Heart right ventricle (tissue), 16 donors: ENCODE results near the gene HRC. TPM values are rescaled to one million over a fixed set of nuclear protein-coding genes. Genes with fewer than 3 reads are reported as not detected.

Source experiments
- ATAC-seq, 8 donors: fragments of 200-7000 bp; cut with Tn5 transposase; one replicate each; pipeline ENCODE4 v1.9.1; 2020; ENCODE audit warnings: mild to moderate bottlenecking in 8 of 8, moderate library complexity in 8 of 8, moderate number of reproducible peaks in 1 of 8
- DNase-seq, 2 donors: peaks; one replicate each; pipeline ENCODE4 v3.0.0-alpha.2; 2020
- H3K27ac ChIP-seq, 10 donors: fragments of 200-600 bp; sonication (generic) in 2 of 10; one replicate each; pipeline versions ENCODE4 v1.5.0 to v1.8.0; 2020 to 2022; ENCODE audit warnings: mild to moderate bottlenecking in 3 of 10
- H3K27me3 ChIP-seq, 7 donors: fragments of 200-600 bp; one replicate each; pipeline ENCODE4 v1.8.0; 2021 to 2022; ENCODE audit warnings: mild to moderate bottlenecking in 2 of 7
- H3K36me3 ChIP-seq, 9 donors: fragments of 200-600 bp; sonication (generic) in 1 of 9; one replicate each; pipeline versions ENCODE4 v1.5.0 to v1.8.0; 2020 to 2022; ENCODE audit warnings: mild to moderate bottlenecking in 2 of 9
- H3K4me1 ChIP-seq, 9 donors: fragments of 200-600 bp; sonication (generic) in 1 of 9; one replicate each; pipeline versions ENCODE4 v1.5.0 to v1.8.0; 2020 to 2022; ENCODE audit warnings: mild to moderate bottlenecking in 4 of 9
- H3K4me3 ChIP-seq, 10 donors: fragments of 200-600 bp; sonication (generic) in 2 of 10; one replicate each; pipeline versions ENCODE4 v1.5.0 to v1.8.0; 2020 to 2022; ENCODE audit warnings: mild to moderate bottlenecking in 7 of 10, moderate library complexity in 2 of 10
- H3K9me3 ChIP-seq, 11 donors: fragments of 200-600 bp in 10 of 11; sonication (generic) in 2 of 11; one replicate each; pipeline versions ENCODE4 v1.5.0 to v1.8.0; 2013 to 2022; ENCODE audit warnings: mild to moderate bottlenecking in 2 of 11, control low read depth in 1 of 11, moderate library complexity in 1 of 11
- WGBS, 2 donors: extraction: QIAGEN DNeasy Blood & Tissue Kit; methylation state at CpG; one replicate each; pipeline ENCODE4 v1.1.7; 2013; ENCODE audit warnings: inconsistent platforms in 1 of 2; 5-methylcytosine and 5-hydroxymethylcytosine counted together
- intact Hi-C, 10 donors: fragments of 100-400 bp; cut with DNase I; formaldehyde crosslinking; loops; one replicate each; pipeline versions ENCODE4 v1.11.1 to v1.14.2; 2022
- polyA plus RNA-seq, 2 donors: library from polyadenylated mRNA; stranded (reverse); fragments of 200-250 nt; gene quantifications; one replicate each; pipeline ENCODE4 v1.2.3, GENCODE V29; 2013
- total RNA-seq, 10 donors: library from RNA; stranded (reverse); fragmentation: NEBNext Ultra II Directional in 3 of 10; extraction: Animal tissue kit (Norgen Biotek cat#: 25700) in 3 of 10; gene quantifications; one replicate each; pipeline versions ENCODE4 v1.2.1 to v1.2.4, GENCODE V29; 2021 to 2023
- TF ChIP-seq, protein P1 (sequence below), 9 donors: fragments of 200-600 bp; sonication (generic) in 2 of 9; IDR thresholded peaks; one replicate each; pipeline versions ENCODE4 v1.5.0 to v1.8.0; 2021 to 2022; ENCODE audit warnings: antibody characterized with exemption in 9 of 9, mild to moderate bottlenecking in 5 of 9, moderate library complexity in 1 of 9
- donor health status: Arrhythmogenic right ventricular cardiomyopathy.
- donor health status: ischemic (EF 13 %, LVEDD 7.1; RV severe dilation, severe dysfunction).
- donor health status: healthy with polysubstance abuse.
- donor health status: DM: no; HTN: yes; CAD: no.
- donor health status: DM: no; HTN: no; CAD: no.
- donor health status: ischemic (EF 25% LVEDD 6.9; RV normal size, moderate dysfunction).
- donor health status: ischemic (EF 25% LVEDD 5.7; RV mildly dilated, moderate dysfunction).
- donor health status: healthy.
- donor health status: DM: yes; HTN: yes; CAD: no.
- donor health status: Ischemic cardiomyopathy.
- donor health status: ischemic (EF 35%, LVEDD 5.7; RV mildly dilated, moderate dysfunction).
- donor health status: nonischemic (EF 11% LVEDD 7.7; RV severe dilation, severe dysfunction).
- donor health status: DM: yes; HTN: yes; CAD: no.
- donor health status: PGD.
- donor health status: ischemic (EF 29% LVEDD 5.4; RV normal size, mild dysfunction).
- donor health status: nonischemic (EF 23%, LVEDD 6.1; RV moderate dilation, normal function).

Gene HRC
- total and polyA plus RNA-seq, 12 donors: 331 to 1,557 (median 1,008) TPM

DNA sequence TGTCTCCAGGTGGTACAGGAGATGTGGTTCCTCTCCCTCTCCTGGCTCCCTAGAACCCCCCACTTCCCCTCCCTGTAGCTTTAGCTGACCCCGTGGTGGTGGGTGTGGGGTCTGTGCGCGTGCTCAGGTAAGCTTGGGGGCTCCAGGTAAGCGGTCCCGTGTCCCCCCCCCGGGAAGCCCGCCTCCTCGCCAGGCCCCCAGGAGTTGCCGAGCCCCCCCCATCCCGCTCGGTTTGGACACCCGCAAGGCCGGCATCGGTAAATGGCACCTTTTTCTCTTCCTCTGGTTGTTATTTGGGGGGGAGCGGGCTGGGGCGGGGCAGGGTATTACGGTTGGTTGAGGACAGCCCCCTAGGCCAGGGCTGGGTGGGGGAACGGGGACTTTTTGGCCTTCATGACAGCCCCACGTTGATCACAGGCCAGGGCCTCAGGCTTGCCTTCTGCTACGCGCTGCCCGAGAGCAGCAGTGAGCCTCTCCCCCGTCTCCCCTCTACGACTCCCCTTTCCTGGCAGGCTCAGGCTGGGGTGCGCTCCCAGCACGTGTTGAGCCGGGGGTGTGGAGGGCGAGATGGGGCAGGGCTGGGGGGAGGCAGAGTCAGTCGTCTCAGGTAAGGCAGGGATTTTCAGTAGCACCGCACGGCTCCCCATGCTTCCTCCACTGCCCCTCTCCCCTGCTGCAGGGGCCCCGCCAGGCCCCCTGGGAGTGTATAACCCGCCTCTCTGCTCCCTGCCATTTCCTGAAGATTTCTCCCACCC lies 51.7 kb downstream of the HRC start:
- intact Hi-C loops: loop anchor here in 1 of 10 donors (5.0 kb wide), 1 partner anchor 94 kb away; no protein-coding TSS in a partner anchor
- WGBS, 2 donors: 83 to 85% methylated on average over 33 of the region's 33 CpGs
- TF ChIP-seq, protein P1, sequence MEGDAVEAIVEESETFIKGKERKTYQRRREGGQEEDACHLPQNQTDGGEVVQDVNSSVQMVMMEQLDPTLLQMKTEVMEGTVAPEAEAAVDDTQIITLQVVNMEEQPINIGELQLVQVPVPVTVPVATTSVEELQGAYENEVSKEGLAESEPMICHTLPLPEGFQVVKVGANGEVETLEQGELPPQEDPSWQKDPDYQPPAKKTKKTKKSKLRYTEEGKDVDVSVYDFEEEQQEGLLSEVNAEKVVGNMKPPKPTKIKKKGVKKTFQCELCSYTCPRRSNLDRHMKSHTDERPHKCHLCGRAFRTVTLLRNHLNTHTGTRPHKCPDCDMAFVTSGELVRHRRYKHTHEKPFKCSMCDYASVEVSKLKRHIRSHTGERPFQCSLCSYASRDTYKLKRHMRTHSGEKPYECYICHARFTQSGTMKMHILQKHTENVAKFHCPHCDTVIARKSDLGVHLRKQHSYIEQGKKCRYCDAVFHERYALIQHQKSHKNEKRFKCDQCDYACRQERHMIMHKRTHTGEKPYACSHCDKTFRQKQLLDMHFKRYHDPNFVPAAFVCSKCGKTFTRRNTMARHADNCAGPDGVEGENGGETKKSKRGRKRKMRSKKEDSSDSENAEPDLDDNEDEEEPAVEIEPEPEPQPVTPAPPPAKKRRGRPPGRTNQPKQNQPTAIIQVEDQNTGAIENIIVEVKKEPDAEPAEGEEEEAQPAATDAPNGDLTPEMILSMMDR (IDR thresholded peaks at IDR 0.05): no peak
- H3K9me3 ChIP-seq: no peaks in the 10 kb centered on the region
- H3K4me1 ChIP-seq: peaks cover 0 to 5% (median 0%) of the 10 kb centered on the region in 9 donors
- H3K27ac ChIP-seq: no peak overlapping the region
- no peak for ATAC-seq
- H3K27me3 ChIP-seq: no peaks in the 10 kb centered on the region
- no peak for DNase-seq
- H3K36me3 ChIP-seq: peaks cover 0 to 100% (median 78%) of the 10 kb centered on the region in 9 donors
- H3K4me3 ChIP-seq: no peak overlapping the region

DNA sequence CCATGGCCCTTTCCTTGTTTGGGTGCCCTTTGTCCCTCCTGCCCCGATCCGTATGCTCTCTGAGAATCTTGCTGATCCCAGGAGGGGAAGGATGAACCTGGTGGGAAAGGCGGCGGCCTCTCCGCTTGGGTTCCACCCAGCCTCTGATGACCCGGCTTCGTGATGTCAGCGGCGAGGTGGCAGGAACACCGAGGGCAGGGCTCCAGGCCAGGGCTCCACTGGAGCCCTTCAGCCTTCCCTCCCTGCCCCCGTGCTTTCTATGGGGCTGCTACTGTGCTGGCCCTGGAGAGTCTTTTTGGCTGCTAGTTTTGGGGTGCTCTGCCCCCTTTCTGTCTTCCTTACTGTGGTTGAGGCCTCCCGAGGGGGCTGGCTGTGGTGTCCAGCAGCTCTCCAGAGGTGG lies 52.9 kb downstream of the HRC start:
- Histone ChIP-seq H3K36me3 (peaks cover 0 to 100% (median 72%) of the 10 kb centered on the region in 9 donors), H3K4me3 (no peak overlapping the region), H3K27me3 (no peaks in the 10 kb centered on the region), H3K27ac (no peak overlapping the region), H3K9me3 (no peaks in the 10 kb centered on the region), H3K4me1 (peaks cover 0 to 13% (median 5%) of the 10 kb centered on the region in 9 donors)
- TF ChIP-seq, protein P1 (IDR thresholded peaks at IDR 0.05): no peak
- DNase-seq: no peak
- intact Hi-C loops: loop anchor here in 1 of 10 donors (5.0 kb wide), 1 partner anchor 95 kb away; no protein-coding TSS in a partner anchor
- WGBS, 2 donors: 88 to 91% methylated on average over 12 of the region's 12 CpGs
- no peak for ATAC-seq

Other genes starting within 250 kb of the HRC start
- under 1 TPM in 1 of 10 donors, not detected in 9; 0.51 TPM for gene DHDH, start 221.7 kb downstream of the HRC start, total RNA-seq
- gene DHDH, start 221.7 kb downstream of the HRC start, polyA plus RNA-seq: under 1 TPM in 1 of 2 donors, not detected in 1; 0.17 TPM
- 10 to 100 TPM; 11.5 to 41.5 (median 19.5) TPM for gene BAX, start 200.5 kb downstream of the HRC start, total RNA-seq
- gene BAX, start 200.5 kb downstream of the HRC start, polyA plus RNA-seq: 10 to 100 TPM; 17.6 to 37.4 TPM
- 1,000 to 10,000 TPM in 2 of 10 donors, 100 to 1,000 TPM in 8; 450 to 3,518 (median 637) TPM for gene FTL, start 190.1 kb downstream of the HRC start, total RNA-seq
- 1,000 to 10,000 TPM; 1,046 to 1,578 TPM for gene FTL, start 190.1 kb downstream of the HRC start, polyA plus RNA-seq
- gene GYS1, start 162.1 kb downstream of the HRC start, total RNA-seq: 100 to 1,000 TPM; 139 to 245 (median 201) TPM
- gene GYS1, start 162.1 kb downstream of the HRC start, polyA plus RNA-seq: 100 to 1,000 TPM; 114 to 128 TPM
- gene RUVBL2, start 161.5 kb downstream of the HRC start, total RNA-seq: 10 to 100 TPM; 40.1 to 60.4 (median 49.3) TPM
- 100 to 1,000 TPM in 1 of 2 donors, 10 to 100 TPM in 1; 60.1 to 108 TPM for gene RUVBL2, start 161.5 kb downstream of the HRC start, polyA plus RNA-seq
- not detected for gene LHB, start 138.3 kb downstream of the HRC start, total RNA-seq
- gene LHB, start 138.3 kb downstream of the HRC start, polyA plus RNA-seq: not detected
- gene CGB3, start 131.1 kb downstream of the HRC start, total RNA-seq: not detected
- gene CGB3, start 131.1 kb downstream of the HRC start, polyA plus RNA-seq: not detected
- not detected for gene CGB2, start 123.5 kb downstream of the HRC start, total RNA-seq
- not detected for gene CGB2, start 123.5 kb downstream of the HRC start, polyA plus RNA-seq
- gene CGB1, start 118.5 kb downstream of the HRC start, total RNA-seq: not detected
- gene CGB1, start 118.5 kb downstream of the HRC start, polyA plus RNA-seq: not detected
- gene CGB5, start 111.5 kb downstream of the HRC start, total RNA-seq: not detected
- not detected for gene CGB5, start 111.5 kb downstream of the HRC start, polyA plus RNA-seq
- not detected for gene CGB8, start 106.3 kb downstream of the HRC start, total RNA-seq
- not detected for gene CGB8, start 106.3 kb downstream of the HRC start, polyA plus RNA-seq
- gene CGB7, start 97.6 kb downstream of the HRC start, total RNA-seq: not detected
- gene CGB7, start 97.6 kb downstream of the HRC start, polyA plus RNA-seq: under 1 TPM; 0.14 to 0.37 TPM
- gene NTF4, start 90.6 kb downstream of the HRC start, total RNA-seq: 1 to 10 TPM in 1 of 10 donors, under 1 TPM in 2, not detected in 7; 0.28 to 1.1 (median 0.71) TPM
- gene NTF4, start 90.6 kb downstream of the HRC start, polyA plus RNA-seq: 1 to 10 TPM in 1 of 2 donors, under 1 TPM in 1; 0.06 to 1.6 TPM
- gene KCNA7, start 82.7 kb downstream of the HRC start, total RNA-seq: 1 to 10 TPM in 2 of 10 donors, under 1 TPM in 7, not detected in 1; 0.11 to 4.8 (median 0.26) TPM
- 1 to 10 TPM in 1 of 2 donors, under 1 TPM in 1; 0.04 to 1.5 TPM for gene KCNA7, start 82.7 kb downstream of the HRC start, polyA plus RNA-seq
- gene SNRNP70, start 69.9 kb downstream of the HRC start, total RNA-seq: 100 to 1,000 TPM in 3 of 10 donors, 10 to 100 TPM in 7; 75.2 to 157 (median 88.4) TPM
- 100 to 1,000 TPM; 114 to 330 TPM for gene SNRNP70, start 69.9 kb downstream of the HRC start, polyA plus RNA-seq
- 10 to 100 TPM; 17.6 to 26.7 (median 23.0) TPM for gene LIN7B, start 41.0 kb downstream of the HRC start, total RNA-seq
- 10 to 100 TPM; 25.9 to 38.5 TPM for gene LIN7B, start 41.0 kb downstream of the HRC start, polyA plus RNA-seq
- 1 to 10 TPM in 5 of 10 donors, under 1 TPM in 5; 0.64 to 2.3 (median 1.0) TPM for gene C19orf73, start 36.3 kb downstream of the HRC start, total RNA-seq
- gene C19orf73, start 36.3 kb downstream of the HRC start, polyA plus RNA-seq: 1 to 10 TPM; 1.9 to 5.4 TPM
- gene PPFIA3, start 35.9 kb downstream of the HRC start, total RNA-seq: 1 to 10 TPM; 3.6 to 7.0 (median 5.8) TPM
- gene PPFIA3, start 35.9 kb downstream of the HRC start, polyA plus RNA-seq: 10 to 100 TPM; 15.4 to 16.7 TPM
- 10 to 100 TPM; 21.7 to 38.5 (median 33.0) TPM for gene TRPM4, start 2.4 kb upstream of the HRC start, total RNA-seq
- gene TRPM4, start 2.4 kb upstream of the HRC start, polyA plus RNA-seq: 100 to 1,000 TPM in 1 of 2 donors, 10 to 100 TPM in 1; 20.4 to 100 TPM
- 1 to 10 TPM in 2 of 10 donors, under 1 TPM in 8; 0.25 to 1.0 (median 0.77) TPM for gene SLC6A16, start 169.8 kb upstream of the HRC start, total RNA-seq
- gene SLC6A16, start 169.8 kb upstream of the HRC start, polyA plus RNA-seq: 1 to 10 TPM in 1 of 2 donors, under 1 TPM in 1; 0.13 to 3.1 TPM
- 10 to 100 TPM in 2 of 10 donors, 1 to 10 TPM in 8; 2.0 to 34.2 (median 3.9) TPM for gene CD37, start 180.0 kb upstream of the HRC start, total RNA-seq
- gene CD37, start 180.0 kb upstream of the HRC start, polyA plus RNA-seq: 1 to 10 TPM; 2.3 to 3.5 TPM
- gene TEAD2, start 207.0 kb upstream of the HRC start, total RNA-seq: 10 to 100 TPM; 34.1 to 67.8 (median 45.1) TPM
- gene TEAD2, start 207.0 kb upstream of the HRC start, polyA plus RNA-seq: 10 to 100 TPM; 43.5 to 50.5 TPM
- under 1 TPM in 3 of 10 donors, not detected in 7; 0.22 to 0.54 (median 0.26) TPM for gene DKKL1, start 208.5 kb upstream of the HRC start, total RNA-seq
- under 1 TPM in 1 of 2 donors, not detected in 1; 0.20 TPM for gene DKKL1, start 208.5 kb upstream of the HRC start, polyA plus RNA-seq
- not detected for gene KASH5, start 232.9 kb upstream of the HRC start, total RNA-seq
- gene KASH5, start 232.9 kb upstream of the HRC start, polyA plus RNA-seq: not detected